Activated T-cell treated with anti-CD3 and anti-CD28 coated beads, Interleukin-2, amount 50 U/mL, for 4 hours (primary cell): ENCODE measurements around the gene CA10. TPM values are rescaled to one million over a fixed set of nuclear protein-coding genes. Genes with fewer than 3 reads are reported as not detected.

Experiments used
- ATAC-seq, 2 donors: fragments of 200-7000 bp; cut with Tn5 transposase; one replicate each; pipeline ENCODE4 v1.10.0; 2021
- DNase-seq: peaks from one replicate; pipeline ENCODE4 v3.0.0-alpha.2; 2020
- H3K27me3 Mint-ChIP-seq: one replicate; pipeline ENCODE4 v1.8.0; 2021; ENCODE audit warnings: low read depth, mixed read lengths
- H3K36me3 Mint-ChIP-seq: one replicate; pipeline ENCODE4 v1.8.0; 2022; ENCODE audit warnings: mixed read lengths; ENCODE audit not compliant: insufficient read depth
- H3K4me1 Mint-ChIP-seq: one replicate; pipeline ENCODE4 v1.8.0; 2021; ENCODE audit warnings: low read depth, mixed read lengths
- H3K4me3 Mint-ChIP-seq: one replicate; pipeline ENCODE4 v1.8.0; 2021; ENCODE audit warnings: mild to moderate bottlenecking, moderate library complexity, mixed read lengths
- H3K9me3 Mint-ChIP-seq: one replicate; pipeline ENCODE4 v1.8.0; 2021; ENCODE audit warnings: mixed read lengths
- total RNA-seq, 3 donors: library from RNA; stranded (reverse); gene quantifications; one replicate each; pipeline ENCODE4 v1.2.1, GENCODE V29; 2021

The CA10 gene
- total RNA-seq, 3 donors from 2014 or later: not detected

GRCh38 chr17:51992864-51993416, 165.6 kb downstream of the CA10 start:
- peaks cover under 1% of the 10 kb centered on the region for H3K9me3 Mint-ChIP-seq

DNA sequence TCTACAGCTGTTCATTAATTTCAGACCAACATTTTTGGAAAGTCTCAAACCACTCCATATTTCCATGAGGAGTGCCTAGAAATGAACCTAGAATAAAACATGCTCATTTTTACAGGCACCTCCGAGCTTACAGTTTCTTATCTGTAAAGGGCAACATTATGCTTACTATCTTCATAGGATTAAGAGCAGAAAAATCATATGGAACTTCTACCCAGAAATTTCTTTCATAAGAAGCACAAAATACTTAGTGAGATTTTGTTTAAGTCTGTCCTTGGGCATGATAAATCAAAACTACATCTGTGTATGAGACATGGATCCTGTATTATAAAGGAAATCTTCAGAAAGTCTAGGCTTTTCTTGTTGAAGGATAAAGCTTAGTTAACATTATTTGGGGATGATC, 187.4 kb downstream of the CA10 start:
- ATAC-seq: no peak
- Mint-ChIP-seq H3K36me3 (no peaks in the 10 kb centered on the region), H3K9me3 (peaks cover 5% of the 10 kb centered on the region), H3K4me1 (no peaks in the 10 kb centered on the region), H3K27me3 (peaks cover 3% of the 10 kb centered on the region), H3K4me3 (no peak overlapping the region)
- DNase-seq: no peak

More at GRCh38 chr17:51992864-51993416, 165.6 kb downstream of the CA10 start:
- DNase-seq (no peak), ATAC-seq (no peak)
- Mint-ChIP-seq H3K27me3 (no peaks in the 10 kb centered on the region), H3K36me3 (no peaks in the 10 kb centered on the region), H3K4me3 (no peak overlapping the region), H3K4me1 (no peaks in the 10 kb centered on the region)

DNA sequence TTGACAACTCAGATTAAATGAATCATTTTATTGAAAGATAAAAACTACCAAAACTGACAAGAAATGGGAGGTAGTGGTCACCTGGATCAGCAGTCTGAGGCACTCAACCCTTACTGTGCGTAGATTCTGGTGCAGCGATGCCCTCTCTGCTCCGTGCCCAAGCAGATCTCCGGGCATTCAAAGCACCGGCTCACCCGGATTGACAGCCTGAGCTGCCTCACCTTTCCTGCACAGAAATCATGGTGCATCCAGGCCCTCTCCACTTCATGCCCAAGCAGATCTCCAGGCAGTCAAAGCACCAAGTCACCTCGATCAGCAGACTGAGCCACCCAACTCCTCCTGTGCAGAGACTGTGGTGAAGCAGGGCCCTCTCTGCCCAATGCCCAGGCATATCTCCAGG, 196.8 kb downstream of the CA10 start:
- peaks cover 21% of the 10 kb centered on the region for H3K9me3 Mint-ChIP-seq
- peaks cover 2% of the 10 kb centered on the region for H3K27me3 Mint-ChIP-seq
- DNase-seq (no peak), ATAC-seq (no peak)
- no peak overlapping the region for H3K4me3 Mint-ChIP-seq
- no peaks in the 10 kb centered on the region for H3K36me3 Mint-ChIP-seq
- no peaks in the 10 kb centered on the region for H3K4me1 Mint-ChIP-seq

DNA sequence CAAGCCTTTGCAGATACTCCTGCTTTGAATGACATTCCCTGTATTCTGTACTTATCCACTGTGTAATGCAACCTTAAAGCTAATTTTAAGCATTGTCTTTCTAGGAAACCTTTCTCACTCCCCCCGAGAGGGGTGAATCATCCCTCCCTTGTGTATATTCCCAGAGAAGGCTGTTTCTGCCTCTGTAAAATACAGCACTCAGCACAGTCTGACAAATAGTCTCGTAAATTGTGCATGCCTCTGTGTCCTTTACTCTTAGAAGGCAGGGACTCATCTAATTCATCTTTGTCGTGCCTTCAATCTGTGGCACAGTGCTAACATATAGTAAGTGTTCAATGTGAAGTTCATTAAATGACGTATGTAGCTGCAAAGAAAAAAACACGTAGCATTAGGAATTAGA, 200.7 kb downstream of the CA10 start:
- no peak for ATAC-seq
- DNase-seq: no peak
- Mint-ChIP-seq H3K27me3 (peaks cover 3% of the 10 kb centered on the region), H3K36me3 (no peaks in the 10 kb centered on the region), H3K4me1 (no peaks in the 10 kb centered on the region), H3K9me3 (peaks cover 16% of the 10 kb centered on the region), H3K4me3 (no peak overlapping the region)

DNA sequence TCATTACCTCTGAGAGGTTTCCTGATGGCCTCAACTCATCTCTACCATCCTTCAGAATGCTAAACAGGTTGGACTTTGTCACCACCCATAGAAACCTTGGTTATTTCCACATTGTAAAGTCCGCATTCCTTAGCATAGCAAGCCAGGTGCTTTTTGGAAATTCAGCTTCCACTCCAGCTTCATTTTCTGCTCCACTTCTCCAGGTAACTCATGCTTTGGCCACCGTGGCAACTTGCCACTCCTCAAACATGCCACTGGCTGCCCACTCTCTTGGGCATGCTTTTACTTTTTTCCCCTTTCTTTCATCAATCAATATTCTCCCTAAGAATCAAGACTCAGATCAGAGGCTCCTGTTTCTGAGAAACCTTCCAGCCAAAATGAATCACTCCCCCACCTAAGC, 203.3 kb downstream of the CA10 start:
- ATAC-seq (no peak), DNase-seq (no peak)
- Mint-ChIP-seq H3K27me3 (peaks cover 3% of the 10 kb centered on the region), H3K4me3 (no peak overlapping the region), H3K4me1 (no peaks in the 10 kb centered on the region), H3K9me3 (no peaks in the 10 kb centered on the region), H3K36me3 (no peaks in the 10 kb centered on the region)

DNA sequence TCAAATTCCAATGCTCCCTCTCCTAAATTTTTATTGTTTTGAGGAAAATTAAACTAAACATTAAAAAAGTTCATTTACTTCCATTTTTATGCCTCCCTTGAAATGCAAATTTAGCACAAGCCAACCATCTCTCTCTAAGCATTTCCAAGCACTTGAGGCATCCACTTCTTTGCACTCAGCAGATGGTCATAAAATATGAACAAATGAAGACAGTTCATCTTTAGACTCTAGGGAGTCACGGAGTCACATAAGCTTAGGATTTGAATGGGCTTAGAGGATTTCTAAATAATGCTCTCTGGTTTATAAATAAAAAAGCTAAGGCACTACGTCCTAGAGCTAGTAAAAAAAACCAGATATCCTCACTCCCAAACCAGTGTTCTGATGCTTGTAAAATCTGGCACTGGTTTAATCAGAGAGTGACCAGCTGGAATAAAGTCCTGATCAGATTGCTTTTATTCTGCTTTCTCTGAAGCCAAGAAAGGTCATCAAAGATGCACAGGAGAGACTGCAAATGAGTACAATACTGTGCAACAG, 204.2 kb downstream of the CA10 start:
- no peak overlapping the region for H3K4me3 Mint-ChIP-seq
- no peaks in the 10 kb centered on the region for H3K4me1 Mint-ChIP-seq
- peaks cover 3% of the 10 kb centered on the region for H3K27me3 Mint-ChIP-seq
- no peaks in the 10 kb centered on the region for H3K9me3 Mint-ChIP-seq
- H3K36me3 Mint-ChIP-seq: no peaks in the 10 kb centered on the region
- DNase-seq (no peak), ATAC-seq (no peak)

- Mint-ChIP-seq H3K9me3 (no peaks in the 10 kb centered on the region), H3K27me3 (peaks cover 3% of the 10 kb centered on the region), H3K36me3 (no peaks in the 10 kb centered on the region), H3K4me1 (no peaks in the 10 kb centered on the region), H3K4me3 (no peak overlapping the region)
- no peak for ATAC-seq
- DNase-seq: no peak
Measured at GRCh38 chr17:51951741-51952140, 206.8 kb downstream of the CA10 start.

GRCh38 chr17:51948128-51948527, 210.4 kb downstream of the CA10 start:
- DNase-seq (no peak), ATAC-seq (no peak)
- Mint-ChIP-seq H3K36me3 (no peaks in the 10 kb centered on the region), H3K4me1 (no peaks in the 10 kb centered on the region), H3K4me3 (no peak overlapping the region), H3K9me3 (no peaks in the 10 kb centered on the region), H3K27me3 (no peaks in the 10 kb centered on the region)

- no peak for DNase-seq
- H3K4me1 Mint-ChIP-seq: no peaks in the 10 kb centered on the region
- ATAC-seq: no peak
- H3K36me3 Mint-ChIP-seq: no peaks in the 10 kb centered on the region
- no peaks in the 10 kb centered on the region for H3K9me3 Mint-ChIP-seq
- no peak overlapping the region for H3K4me3 Mint-ChIP-seq
- no peaks in the 10 kb centered on the region for H3K27me3 Mint-ChIP-seq
Measured at GRCh38 chr17:51947160-51947735, 211.3 kb downstream of the CA10 start.

DNA sequence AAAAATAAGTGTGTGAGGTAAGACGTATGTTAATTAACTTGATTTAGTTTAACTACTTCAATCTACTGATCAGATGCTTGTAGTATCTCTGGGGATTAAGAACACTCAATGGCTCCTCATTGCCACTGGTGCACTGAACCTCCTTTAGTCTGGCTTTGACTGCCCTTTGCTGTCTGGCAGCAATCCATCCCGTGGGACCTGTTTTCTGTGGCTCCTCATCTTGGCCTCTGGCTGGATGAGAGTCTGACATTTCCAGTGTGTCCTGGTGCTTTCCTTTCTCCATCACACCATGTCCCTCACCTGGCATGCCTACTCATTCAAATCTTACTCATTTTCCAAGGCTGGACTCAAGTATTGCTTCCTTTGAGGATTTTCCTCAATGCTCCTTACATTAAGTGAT, 212.2 kb downstream of the CA10 start:
- ATAC-seq: no peak
- Mint-ChIP-seq H3K4me1 (no peaks in the 10 kb centered on the region), H3K4me3 (no peak overlapping the region), H3K36me3 (no peaks in the 10 kb centered on the region), H3K27me3 (no peaks in the 10 kb centered on the region), H3K9me3 (no peaks in the 10 kb centered on the region)
- no peak for DNase-seq

DNA sequence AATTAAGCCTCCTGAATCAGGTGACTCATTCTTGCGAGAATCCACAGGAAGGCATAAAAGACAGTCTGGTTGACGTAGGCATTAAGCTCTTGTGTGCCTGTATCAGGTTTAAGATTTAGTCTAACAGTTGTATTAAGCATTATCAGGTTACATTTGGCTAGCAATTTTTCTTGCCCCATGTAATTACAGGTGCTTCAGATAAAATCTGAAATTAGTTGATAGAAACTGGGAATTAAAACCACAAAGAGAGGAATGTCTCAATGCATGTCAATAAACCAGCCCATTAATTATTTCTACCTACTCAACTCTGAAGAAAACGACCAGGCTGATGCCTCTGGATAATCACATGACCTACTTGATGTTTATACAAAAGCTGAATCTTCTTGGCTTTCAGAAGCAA, 217.2 kb downstream of the CA10 start:
- H3K36me3 Mint-ChIP-seq: no peaks in the 10 kb centered on the region
- no peaks in the 10 kb centered on the region for H3K4me1 Mint-ChIP-seq
- ATAC-seq: no peak
- H3K27me3 Mint-ChIP-seq: no peaks in the 10 kb centered on the region
- H3K4me3 Mint-ChIP-seq: no peak overlapping the region
- no peak for DNase-seq
- no peaks in the 10 kb centered on the region for H3K9me3 Mint-ChIP-seq

GRCh38 chr17:51937264-51937663, 221.2 kb downstream of the CA10 start:
- DNase-seq (no peak), ATAC-seq (no peak)
- Mint-ChIP-seq H3K4me3 (no peak overlapping the region), H3K4me1 (no peaks in the 10 kb centered on the region), H3K36me3 (no peaks in the 10 kb centered on the region), H3K27me3 (no peaks in the 10 kb centered on the region), H3K9me3 (no peaks in the 10 kb centered on the region)

DNA sequence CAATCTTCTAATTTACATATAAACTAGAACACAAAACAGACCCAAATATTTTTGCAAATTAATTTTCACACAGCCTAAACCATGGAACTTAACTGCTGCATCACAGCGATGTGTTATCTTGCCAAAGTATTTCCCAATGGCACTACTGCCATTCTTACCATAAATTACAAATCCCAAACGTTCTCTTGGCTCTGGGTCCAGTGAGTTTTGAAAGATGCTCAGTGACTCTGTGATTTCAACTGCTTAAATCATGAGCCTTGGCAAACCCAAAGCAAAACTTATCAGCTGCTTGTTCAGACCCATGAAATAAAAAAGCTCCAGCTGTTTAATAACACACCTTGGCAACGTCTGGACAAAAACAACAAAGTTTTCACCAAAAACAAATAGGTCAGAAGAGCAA, 223.0 kb downstream of the CA10 start:
- Mint-ChIP-seq H3K4me3 (no peak overlapping the region), H3K9me3 (no peaks in the 10 kb centered on the region), H3K27me3 (no peaks in the 10 kb centered on the region), H3K36me3 (no peaks in the 10 kb centered on the region), H3K4me1 (no peaks in the 10 kb centered on the region)
- ATAC-seq (no peak), DNase-seq (no peak)

DNA sequence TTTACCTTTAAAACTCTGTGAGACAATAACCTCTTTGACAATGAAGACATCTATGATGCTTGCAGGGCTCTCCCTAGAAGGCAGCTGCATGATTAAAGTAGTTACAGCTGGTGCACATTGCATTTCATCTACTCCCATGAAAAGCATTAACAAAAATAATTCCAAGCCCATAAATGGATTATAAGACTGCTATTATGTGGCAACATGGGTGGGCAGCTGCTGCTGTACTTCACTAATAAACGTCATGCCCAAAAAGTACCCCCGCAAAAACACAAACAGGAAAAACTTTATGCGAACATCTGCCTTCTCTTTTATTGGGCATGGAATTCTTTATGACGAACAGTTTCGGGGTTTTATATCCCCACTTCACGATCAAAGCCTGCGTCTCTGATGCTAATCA, 224.9 kb downstream of the CA10 start:
- Mint-ChIP-seq H3K9me3 (no peaks in the 10 kb centered on the region), H3K36me3 (no peaks in the 10 kb centered on the region), H3K27me3 (no peaks in the 10 kb centered on the region), H3K4me1 (no peaks in the 10 kb centered on the region), H3K4me3 (no peak overlapping the region)
- no peak for ATAC-seq
- DNase-seq: no peak

DNA sequence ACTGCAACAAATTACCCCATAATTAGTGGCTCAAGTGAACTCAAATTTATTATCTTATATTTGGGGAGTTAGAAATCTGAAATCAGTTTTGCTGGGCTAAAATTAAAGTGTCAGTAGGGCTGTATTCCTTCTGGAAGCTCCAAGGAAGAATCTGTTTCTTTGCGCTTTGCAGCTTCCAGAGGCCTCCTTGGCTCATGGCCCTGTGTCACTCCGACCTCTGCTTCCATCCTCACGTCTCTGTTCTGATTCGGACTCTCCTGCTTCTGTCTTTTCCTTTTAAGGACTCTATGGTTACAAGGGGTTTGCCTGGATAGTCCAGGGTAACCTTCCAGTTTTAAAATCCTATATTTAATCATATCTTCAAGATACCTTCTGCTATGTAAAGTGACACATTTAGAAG, 232.1 kb downstream of the CA10 start:
- Mint-ChIP-seq H3K27me3 (peaks cover 5% of the 10 kb centered on the region), H3K36me3 (no peaks in the 10 kb centered on the region), H3K4me3 (no peak overlapping the region), H3K4me1 (no peaks in the 10 kb centered on the region), H3K9me3 (no peaks in the 10 kb centered on the region)
- ATAC-seq (no peak), DNase-seq (no peak)
